ENCODE results near the gene PLXNB2. TPM values are rescaled to one million over a fixed set of nuclear protein-coding genes. Genes with fewer than 3 reads are reported as not detected.

Gene PLXNB2
- total RNA-seq, 4 donors from 2014 or later, result 115 to 218 (median 154) TPM

DNA sequence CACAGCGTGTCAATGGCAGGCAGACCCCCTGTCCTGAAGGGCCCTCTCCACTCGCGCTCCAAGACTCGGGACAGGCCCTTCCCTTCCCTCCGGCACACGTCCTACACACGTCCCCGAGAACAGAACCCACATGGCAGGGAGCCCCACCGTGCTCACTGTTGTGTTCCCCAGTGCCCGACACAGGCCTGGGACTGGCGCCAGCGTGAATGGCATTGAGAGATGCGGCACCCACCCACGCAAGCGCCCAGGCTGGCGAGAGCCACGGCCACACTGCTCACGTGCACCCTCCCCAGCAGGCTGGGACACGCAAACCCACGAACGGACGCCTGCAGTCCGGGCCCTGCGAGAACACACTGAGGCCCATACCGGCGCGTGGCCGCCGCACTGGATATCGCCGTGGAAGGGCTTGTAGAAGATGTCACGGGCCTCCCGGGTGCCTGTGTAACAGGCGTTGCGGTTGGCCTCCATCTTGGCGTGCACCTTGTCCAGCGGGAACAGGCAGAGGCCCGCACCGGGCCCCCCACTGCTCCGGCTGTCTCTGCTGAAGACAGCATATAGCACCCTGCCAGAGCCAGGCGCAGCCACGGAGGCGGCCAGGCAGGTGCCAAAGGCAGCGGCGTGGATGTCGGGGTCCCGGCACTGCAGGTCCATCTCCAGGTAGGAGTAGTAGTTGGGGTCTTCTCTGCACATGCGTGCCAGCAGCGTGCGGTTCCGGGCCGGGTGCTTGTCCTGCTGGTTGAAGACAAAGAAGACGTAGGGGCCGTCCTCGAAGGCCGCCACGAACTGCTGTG, 18.1 kb downstream of the PLXNB2 start:
- H3K36me3 ChIP-seq, result peaks cover 48 to 70% (median 66%) of the 10 kb centered on the region in 4 donors
- no peak for TF ChIP-seq POLR2AphosphoS5 (IDR thresholded peaks at IDR 0.05)
- TF ChIP-seq, protein P1, sequence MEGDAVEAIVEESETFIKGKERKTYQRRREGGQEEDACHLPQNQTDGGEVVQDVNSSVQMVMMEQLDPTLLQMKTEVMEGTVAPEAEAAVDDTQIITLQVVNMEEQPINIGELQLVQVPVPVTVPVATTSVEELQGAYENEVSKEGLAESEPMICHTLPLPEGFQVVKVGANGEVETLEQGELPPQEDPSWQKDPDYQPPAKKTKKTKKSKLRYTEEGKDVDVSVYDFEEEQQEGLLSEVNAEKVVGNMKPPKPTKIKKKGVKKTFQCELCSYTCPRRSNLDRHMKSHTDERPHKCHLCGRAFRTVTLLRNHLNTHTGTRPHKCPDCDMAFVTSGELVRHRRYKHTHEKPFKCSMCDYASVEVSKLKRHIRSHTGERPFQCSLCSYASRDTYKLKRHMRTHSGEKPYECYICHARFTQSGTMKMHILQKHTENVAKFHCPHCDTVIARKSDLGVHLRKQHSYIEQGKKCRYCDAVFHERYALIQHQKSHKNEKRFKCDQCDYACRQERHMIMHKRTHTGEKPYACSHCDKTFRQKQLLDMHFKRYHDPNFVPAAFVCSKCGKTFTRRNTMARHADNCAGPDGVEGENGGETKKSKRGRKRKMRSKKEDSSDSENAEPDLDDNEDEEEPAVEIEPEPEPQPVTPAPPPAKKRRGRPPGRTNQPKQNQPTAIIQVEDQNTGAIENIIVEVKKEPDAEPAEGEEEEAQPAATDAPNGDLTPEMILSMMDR (IDR thresholded peaks at IDR 0.05), result no peak
- TF ChIP-seq EP300 (IDR thresholded peaks at IDR 0.05), result no peak
- no peak for TF ChIP-seq POLR2A (IDR thresholded peaks at IDR 0.05; ENCODE audit: low read depth)
- H3K27me3 ChIP-seq, result peaks cover 0 to 6% (median 0%) of the 10 kb centered on the region in 4 donors
- H3K4me1 ChIP-seq, result peaks cover 22 to 52% (median 35%) of the 10 kb centered on the region in 4 donors
- no peak for DNase-seq (ENCODE audit: extremely low spot score)
- H3K4me3 ChIP-seq, result no peak overlapping the region
- H3K27ac ChIP-seq (replicated peaks in 1 of 4), result no peak overlapping the region
- intact Hi-C loops (cut with DNase I), result no loop called here
- no peaks in the 10 kb centered on the region for H3K9me3 ChIP-seq
- 90% methylated on average over 27 of the region's 57 CpGs for WGBS

DNA sequence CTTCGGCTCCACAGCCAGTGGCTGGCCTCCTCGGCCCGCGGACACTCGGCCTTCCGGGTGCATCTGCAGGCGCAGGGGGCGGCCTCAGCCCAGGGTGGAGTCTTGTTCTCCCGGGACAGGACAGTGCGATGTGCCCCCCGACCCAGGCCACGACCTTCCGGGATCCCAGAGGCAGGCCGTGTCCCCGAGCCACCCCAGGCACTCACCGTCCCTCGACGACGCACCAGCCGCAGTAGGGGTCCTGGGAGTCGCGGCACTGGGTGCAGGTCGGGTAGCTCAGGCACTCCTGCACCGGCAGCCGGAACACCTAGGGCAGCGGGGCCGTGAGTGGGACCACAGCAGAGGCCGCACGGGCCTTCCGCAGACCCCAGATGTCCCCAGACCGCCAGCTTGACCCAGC, 19.7 kb downstream of the PLXNB2 start:
- 84% methylated on average over 5 of the region's 31 CpGs for WGBS
- no peaks in the 10 kb centered on the region for H3K9me3 ChIP-seq
- TF ChIP-seq POLR2AphosphoS5 (IDR thresholded peaks at IDR 0.05) (no peak), POLR2A (IDR thresholded peaks at IDR 0.05; ENCODE audit: low read depth) (no peak), EP300 (IDR thresholded peaks at IDR 0.05) (no peak)
- TF ChIP-seq, protein P1 (IDR thresholded peaks at IDR 0.05), result no peak

DNA sequence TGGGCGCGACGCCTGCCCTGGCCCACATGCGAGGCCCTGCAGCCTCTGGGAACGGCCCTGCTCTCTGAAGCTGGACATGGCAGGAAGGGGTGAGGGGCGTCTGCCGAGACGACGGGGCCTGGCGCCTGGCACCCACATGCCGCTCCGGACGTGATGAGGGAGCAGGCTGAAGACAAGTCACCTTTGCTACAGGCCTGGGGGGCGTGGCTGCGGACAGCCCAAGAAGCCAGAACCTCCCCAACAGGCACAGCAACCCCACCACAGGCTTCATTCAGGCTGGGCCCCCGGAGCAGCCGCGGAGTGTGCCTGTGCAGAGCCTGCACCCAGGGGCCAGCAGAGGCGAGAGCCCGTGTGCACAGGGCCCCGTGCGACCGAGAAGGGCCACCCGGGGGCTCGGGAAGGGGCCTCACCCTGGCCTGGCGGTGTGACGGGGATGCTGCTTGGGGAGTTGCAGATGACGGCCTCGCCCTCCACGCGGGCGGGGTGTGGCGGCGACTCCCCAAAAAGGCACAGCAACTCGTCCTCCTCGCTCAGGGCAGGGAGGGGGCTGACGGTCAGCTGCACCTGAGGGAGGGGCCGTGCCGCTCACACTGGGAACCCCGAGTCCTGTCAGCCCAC, 20.6 kb downstream of the PLXNB2 start:
- Histone ChIP-seq H3K36me3 (peaks cover 73 to 94% (median 91%) of the 10 kb centered on the region in 4 donors), H3K4me3 (no peak overlapping the region), H3K4me1 (peaks cover 10 to 39% (median 20%) of the 10 kb centered on the region in 4 donors), H3K9me3 (no peaks in the 10 kb centered on the region), H3K27ac (replicated peaks in 1 of 4) (no peak overlapping the region), H3K27me3 (no peaks in the 10 kb centered on the region)
- TF ChIP-seq POLR2AphosphoS5 (IDR thresholded peaks at IDR 0.05), result no peak
- no peak for DNase-seq (ENCODE audit: extremely low spot score)
- 87% methylated on average over 27 of the region's 40 CpGs for WGBS
- intact Hi-C loops (cut with DNase I), result no loop called here

More for the DNA sequence above, 19.7 kb downstream of the PLXNB2 start:
- H3K4me1 ChIP-seq, result peaks cover 6 to 39% (median 22%) of the 10 kb centered on the region in 4 donors
- H3K36me3 ChIP-seq, result peaks cover 64 to 84% (median 82%) of the 10 kb centered on the region in 4 donors
- H3K4me3 ChIP-seq, result no peak overlapping the region
- H3K27me3 ChIP-seq, result no peaks in the 10 kb centered on the region
- no peak for DNase-seq (ENCODE audit: extremely low spot score)
- H3K27ac ChIP-seq (replicated peaks in 1 of 4), result no peak overlapping the region
- intact Hi-C loops (cut with DNase I), result no loop called here

DNA sequence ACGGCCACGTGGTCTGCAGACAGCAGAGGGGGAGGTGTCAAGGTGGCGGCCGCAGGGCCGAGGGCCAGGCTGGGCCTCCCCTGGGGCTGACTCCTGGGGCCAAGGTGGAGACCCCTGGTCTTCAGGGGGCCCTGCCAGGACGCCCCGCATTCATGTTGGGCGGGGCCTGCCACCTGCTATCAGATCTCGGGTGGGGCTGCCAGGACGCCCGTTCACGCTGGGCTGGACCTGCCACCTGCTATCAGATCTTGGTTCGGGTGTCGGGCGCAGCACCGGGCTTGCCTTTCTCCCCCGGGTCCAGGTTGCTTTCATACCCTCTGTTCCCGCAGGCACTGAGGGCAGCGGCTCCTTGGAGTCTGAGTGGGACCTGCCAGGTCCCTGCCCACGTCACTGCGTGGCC, 21.2 kb downstream of the PLXNB2 start:
- Histone ChIP-seq H3K27ac (replicated peaks in 1 of 4) (no peak overlapping the region), H3K36me3 (peaks cover 78 to 96% (median 95%) of the 10 kb centered on the region in 4 donors), H3K9me3 (no peaks in the 10 kb centered on the region), H3K27me3 (no peaks in the 10 kb centered on the region), H3K4me3 (no peak overlapping the region), H3K4me1 (peaks cover 11 to 34% (median 17%) of the 10 kb centered on the region in 4 donors)
- DNase-seq (ENCODE audit: extremely low spot score), result no peak
- TF ChIP-seq POLR2A (IDR thresholded peaks at IDR 0.05; ENCODE audit: low read depth) (no peak), POLR2AphosphoS5 (IDR thresholded peaks at IDR 0.05) (no peak), EP300 (IDR thresholded peaks at IDR 0.05) (no peak)
- TF ChIP-seq, protein P1 (IDR thresholded peaks at IDR 0.05), result no peak
- WGBS, result 90% methylated on average over 16 of the region's 21 CpGs
- intact Hi-C loops (cut with DNase I), result no loop called here

DNA sequence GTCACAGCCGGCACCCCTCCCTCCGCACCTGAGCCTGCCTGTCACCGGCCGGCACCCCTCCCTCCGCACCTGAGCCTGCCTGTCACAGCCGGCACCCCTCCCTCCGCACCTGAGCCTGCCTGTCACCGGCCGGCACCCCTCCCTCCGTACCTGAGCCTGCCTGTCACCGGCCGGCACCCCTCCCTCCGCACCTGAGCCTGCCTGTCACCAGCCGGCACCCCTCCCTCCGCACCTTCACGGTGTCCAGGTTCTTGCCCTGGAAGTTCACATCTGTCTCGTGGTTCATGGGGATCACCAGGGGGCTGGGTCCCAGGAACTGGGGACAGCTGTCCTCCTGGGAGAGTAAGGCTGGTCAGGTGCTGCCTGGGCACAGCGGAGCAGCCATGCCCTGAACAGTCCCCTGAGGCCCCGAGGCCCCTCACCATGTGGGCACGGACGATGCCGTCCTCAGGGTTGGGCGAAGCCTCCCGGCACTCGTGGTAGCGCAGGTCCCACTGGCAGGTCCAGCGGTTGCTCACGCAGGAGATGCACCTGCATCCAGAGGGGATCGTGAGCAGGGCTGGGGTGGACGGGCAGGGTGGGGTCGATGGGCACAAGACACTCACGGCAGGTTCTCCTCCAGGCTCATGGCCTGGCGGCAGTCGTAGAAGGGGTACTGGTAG, 21.7 kb downstream of the PLXNB2 start:
- Histone ChIP-seq H3K27me3 (no peaks in the 10 kb centered on the region), H3K27ac (replicated peaks in 1 of 4) (no peak overlapping the region), H3K9me3 (no peaks in the 10 kb centered on the region), H3K4me1 (peaks cover 11 to 30% (median 16%) of the 10 kb centered on the region in 4 donors), H3K4me3 (no peak overlapping the region), H3K36me3 (peaks cover 84 to 96% (median 95%) of the 10 kb centered on the region in 4 donors)
- intact Hi-C loops (cut with DNase I), result no loop called here
- no peak for TF ChIP-seq POLR2AphosphoS5 (IDR thresholded peaks at IDR 0.05)
- no peak for TF ChIP-seq EP300 (IDR thresholded peaks at IDR 0.05)
- TF ChIP-seq, protein P1 (IDR thresholded peaks at IDR 0.05), result no peak
- TF ChIP-seq POLR2A (IDR thresholded peaks at IDR 0.05; ENCODE audit: low read depth), result no peak
- DNase-seq (ENCODE audit: extremely low spot score), result no peak
- WGBS, result 90% methylated on average over 22 of the region's 34 CpGs
